Stimulated activated naive CD4-positive, alpha-beta T cell treated with Interleukin-2 at 50 U/mL for 16 hours (primary cell): ENCODE results near the gene MALAT1.
A peak's percentile ranks its signal among the peaks of the same experiment; 100 is the strongest.
"Not testable (repeated sequence)": the region's sequence is repeated elsewhere in the genome, so short reads cannot be mapped to it uniquely, and the experiment has no call there.

Experiments
- DNase-seq: peaks from one replicate; lab custom pipeline; 2025; lab: John Stamatoyannopoulos, UW

Gene MALAT1

DNA sequence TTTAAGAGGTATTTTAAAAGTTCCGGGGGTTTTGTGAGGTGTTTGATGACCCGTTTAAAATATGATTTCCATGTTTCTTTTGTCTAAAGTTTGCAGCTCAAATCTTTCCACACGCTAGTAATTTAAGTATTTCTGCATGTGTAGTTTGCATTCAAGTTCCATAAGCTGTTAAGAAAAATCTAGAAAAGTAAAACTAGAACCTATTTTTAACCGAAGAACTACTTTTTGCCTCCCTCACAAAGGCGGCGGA is 193 bp upstream of the MALAT1 start:
- DNase-seq = no peak

- no peak for DNase-seq
These were observed 1.0 kb downstream of the MALAT1 start for GRCh38 chr11:65499713-65500386.

DNA sequence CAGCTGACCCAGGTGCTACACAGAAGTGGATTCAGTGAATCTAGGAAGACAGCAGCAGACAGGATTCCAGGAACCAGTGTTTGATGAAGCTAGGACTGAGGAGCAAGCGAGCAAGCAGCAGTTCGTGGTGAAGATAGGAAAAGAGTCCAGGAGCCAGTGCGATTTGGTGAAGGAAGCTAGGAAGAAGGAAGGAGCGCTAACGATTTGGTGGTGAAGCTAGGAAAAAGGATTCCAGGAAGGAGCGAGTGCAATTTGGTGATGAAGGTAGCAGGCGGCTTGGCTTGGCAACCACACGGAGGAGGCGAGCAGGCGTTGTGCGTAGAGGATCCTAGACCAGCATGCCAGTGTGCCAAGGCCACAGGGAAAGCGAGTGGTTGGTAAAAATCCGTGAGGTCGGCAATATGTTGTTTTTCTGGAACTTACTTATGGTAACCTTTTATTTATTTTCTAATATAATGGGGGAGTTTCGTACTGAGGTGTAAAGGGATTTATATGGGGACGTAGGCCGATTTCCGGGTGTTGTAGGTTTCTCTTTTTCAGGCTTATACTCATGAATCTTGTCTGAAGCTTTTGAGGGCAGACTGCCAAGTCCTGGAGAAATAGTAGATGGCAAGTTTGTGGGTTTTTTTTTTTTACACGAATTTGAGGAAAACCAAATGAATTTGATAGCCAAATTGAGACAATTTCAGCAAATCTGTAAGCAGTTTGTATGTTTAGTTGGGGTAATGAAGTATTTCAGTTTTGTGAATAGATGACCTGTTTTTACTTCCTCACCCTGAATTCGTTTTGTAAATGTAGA is 1.7 kb downstream of the MALAT1 start:
- peak; percentile 30 for DNase-seq

- no peak for DNase-seq
These were observed 2.3 kb downstream of the MALAT1 start for GRCh38 chr11:65501186-65501471.

GRCh38 chr11:65501472-65502273 is 2.8 kb downstream of the MALAT1 start:
- no peak for DNase-seq

GRCh38 chr11:65502274-65502554 is 3.4 kb downstream of the MALAT1 start:
- DNase-seq = no peak

DNA sequence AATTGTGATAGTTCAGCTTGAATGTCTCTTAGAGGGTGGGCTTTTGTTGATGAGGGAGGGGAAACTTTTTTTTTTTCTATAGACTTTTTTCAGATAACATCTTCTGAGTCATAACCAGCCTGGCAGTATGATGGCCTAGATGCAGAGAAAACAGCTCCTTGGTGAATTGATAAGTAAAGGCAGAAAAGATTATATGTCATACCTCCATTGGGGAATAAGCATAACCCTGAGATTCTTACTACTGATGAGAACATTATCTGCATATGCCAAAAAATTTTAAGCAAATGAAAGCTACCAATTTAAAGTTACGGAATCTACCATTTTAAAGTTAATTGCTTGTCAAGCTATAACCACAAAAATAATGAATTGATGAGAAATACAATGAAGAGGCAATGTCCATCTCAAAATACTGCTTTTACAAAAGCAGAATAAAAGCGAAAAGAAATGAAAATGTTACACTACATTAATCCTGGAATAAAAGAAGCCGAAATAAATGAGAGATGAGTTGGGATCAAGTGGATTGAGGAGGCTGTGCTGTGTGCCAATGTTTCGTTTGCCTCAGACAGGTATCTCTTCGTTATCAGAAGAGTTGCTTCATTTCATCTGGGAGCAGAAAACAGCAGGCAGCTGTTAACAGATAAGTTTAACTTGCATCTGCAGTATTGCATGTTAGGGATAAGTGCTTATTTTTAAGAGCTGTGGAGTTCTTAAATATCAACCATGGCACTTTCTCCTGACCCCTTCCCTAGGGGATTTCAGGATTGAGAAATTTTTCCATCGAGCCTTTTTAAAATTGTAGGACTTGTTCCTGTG is 3.9 kb downstream of the MALAT1 start:
- DNase-seq = no peak

GRCh38 chr11:65503368-65503948 is 4.6 kb downstream of the MALAT1 start:
- DNase-seq = no peak

DNA sequence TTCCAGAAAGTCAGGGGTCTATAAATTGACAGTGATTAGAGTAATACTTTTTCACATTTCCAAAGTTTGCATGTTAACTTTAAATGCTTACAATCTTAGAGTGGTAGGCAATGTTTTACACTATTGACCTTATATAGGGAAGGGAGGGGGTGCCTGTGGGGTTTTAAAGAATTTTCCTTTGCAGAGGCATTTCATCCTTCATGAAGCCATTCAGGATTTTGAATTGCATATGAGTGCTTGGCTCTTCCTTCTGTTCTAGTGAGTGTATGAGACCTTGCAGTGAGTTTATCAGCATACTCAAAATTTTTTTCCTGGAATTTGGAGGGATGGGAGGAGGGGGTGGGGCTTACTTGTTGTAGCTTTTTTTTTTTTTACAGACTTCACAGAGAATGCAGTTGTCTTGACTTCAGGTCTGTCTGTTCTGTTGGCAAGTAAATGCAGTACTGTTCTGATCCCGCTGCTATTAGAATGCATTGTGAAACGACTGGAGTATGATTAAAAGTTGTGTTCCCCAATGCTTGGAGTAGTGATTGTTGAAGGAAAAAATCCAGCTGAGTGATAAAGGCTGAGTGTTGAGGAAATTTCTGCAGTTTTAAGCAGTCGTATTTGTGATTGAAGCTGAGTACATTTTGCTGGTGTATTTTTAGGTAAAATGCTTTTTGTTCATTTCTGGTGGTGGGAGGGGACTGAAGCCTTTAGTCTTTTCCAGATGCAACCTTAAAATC is 5.3 kb downstream of the MALAT1 start:
- DNase-seq = no peak

- no peak for DNase-seq
These were observed 6.0 kb downstream of the MALAT1 start for GRCh38 chr11:65504674-65505465.

- DNase-seq = no peak
These were observed 6.8 kb downstream of the MALAT1 start for GRCh38 chr11:65505466-65506289.

- DNase-seq = peak; percentile 39
These were observed 7.5 kb downstream of the MALAT1 start for GRCh38 chr11:65506290-65506771.

DNA sequence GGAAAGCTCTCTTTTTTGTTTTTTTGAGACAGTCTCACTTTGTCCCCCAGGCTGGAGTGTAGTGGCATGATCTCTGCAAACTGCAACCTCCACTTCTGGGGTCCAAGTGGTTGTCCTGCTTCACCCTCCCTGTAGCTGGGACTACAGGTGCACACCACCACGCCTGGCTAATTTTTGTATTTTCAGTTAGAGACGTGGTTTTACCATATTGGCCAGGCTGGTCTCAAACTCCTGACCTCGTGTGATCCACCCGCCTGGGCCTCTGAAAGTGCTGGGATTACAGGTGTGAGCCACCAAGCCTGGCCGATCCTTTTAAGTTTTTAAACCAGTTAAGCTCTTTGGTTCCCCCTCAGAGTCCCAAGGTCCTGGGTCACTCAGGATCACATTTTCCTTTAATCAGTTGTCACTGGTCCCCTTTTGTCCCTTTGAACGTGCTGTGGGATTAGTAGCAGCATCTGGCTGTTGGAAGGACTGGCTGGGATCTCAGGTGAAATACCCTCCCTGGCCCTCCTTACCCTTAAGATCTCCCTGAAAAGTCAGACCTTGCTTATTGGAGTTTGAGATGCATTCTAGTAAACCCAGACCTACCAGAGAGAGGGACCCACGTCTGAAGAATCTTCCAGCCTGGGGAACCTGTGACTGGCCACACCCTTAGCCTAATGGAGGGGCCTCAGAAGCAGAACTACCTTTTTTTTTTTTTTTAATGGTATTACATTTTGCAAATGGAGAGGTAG is 8.1 kb downstream of the MALAT1 start:
- DNase-seq = no peak

DNA sequence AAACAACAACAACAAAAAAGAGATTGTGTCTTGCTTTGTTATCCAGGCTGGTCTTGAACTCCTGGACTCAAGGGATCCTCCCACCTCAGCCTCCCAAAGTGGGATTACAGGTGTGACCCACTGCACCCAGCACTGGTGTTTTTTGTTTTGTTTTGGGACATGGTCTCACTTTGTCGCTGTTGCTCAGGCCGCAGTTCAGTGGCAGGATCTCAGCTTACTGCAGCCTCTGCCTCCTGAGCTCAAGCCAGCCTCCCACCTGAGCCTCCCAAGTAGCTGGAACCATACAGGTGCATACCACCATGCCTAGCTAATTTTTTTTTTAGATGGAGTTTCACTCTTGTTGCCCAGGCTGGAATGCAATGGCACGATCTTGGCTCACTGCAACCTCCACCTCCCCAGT is 13.5 kb downstream of the MALAT1 start:
- DNase-seq = not testable (repeated sequence)

DNA sequence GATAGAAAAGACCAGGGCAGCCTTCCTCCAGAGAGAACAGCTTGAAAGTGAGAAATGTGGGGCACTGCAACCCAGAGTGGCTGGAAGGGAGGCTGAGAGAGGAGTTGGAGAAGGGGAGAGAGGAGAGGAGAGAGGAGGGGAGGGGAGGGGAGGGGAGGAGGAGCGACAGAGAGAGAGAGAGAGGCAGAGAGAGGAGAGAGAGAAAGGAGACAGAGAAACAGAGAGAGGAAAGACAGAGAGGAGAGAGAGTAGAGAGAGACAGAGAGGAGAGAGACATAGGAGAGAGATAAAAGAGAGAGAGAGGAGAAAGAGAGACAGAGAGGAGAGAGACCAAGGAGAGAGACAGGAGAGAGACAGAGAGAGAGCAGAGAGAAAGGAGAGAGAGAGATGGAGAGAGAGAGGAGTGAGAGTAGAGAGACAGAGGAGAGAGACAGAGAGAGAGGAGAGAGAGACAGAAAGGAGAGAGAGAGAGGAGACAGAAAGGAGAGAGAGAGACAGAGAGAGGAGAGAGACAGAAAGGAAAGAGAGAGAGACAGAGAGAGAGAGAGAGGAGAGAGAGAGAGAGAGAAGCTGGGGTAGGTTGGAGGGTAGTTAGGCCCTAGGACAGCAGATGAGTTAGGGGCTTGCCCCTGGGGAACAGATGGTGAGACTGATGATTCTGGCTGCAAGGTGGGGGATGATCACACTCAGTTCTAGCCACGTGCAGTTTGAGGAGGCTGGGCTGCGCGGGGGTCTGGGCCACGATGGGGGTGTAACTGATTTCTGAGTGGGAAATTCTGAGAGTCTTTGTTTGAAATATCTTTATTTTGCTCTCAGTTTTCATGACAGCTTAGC is 17.5 kb downstream of the MALAT1 start:
- no peak for DNase-seq

DNA sequence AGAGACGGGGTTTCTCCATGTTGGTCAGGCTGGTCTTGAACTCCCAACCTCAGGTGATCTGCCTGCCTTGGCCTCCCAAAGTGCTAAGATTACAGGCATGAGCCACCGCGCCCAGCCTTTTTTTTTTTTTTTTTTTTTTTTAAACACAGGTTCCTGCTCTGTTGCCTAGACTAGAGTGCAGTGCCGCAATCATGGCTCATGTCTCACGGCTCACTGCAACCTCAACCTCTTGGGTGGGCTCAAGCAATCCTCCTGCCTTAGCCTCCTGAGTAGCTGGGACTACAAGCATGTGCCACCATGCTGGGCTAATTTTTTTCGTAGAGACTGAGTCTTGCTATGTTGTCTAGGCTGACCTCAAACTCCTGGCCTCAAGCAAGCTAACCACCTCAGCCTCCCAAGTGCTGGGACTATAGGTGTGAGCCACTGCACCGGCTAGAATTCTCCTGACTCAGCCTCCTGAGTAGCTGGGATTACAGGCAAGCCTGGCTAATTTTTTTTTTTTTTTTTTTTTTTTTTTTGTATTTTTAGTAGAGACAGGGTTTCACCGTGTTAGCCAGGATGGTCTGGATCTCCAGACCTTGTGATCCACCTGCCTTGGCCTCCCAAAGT is 20.2 kb downstream of the MALAT1 start:
- not testable (repeated sequence) for DNase-seq

GRCh38 chr11:65521777-65522521 is 23.1 kb downstream of the MALAT1 start:
- not testable (repeated sequence) for DNase-seq
